Liver (tissue), 9 donors: Measurements from ENCODE around the gene SMAD5. TPM values are rescaled to one million over a fixed set of nuclear protein-coding genes. Genes with fewer than 3 reads are reported as not detected.

Source experiments
- DNase-seq: peaks from one replicate; pipeline ENCODE4 v3.0.0-alpha.2; 2017; ENCODE audit warnings: low spot score
- H3K27ac ChIP-seq, 2 donors: one replicate each; pipeline ENCODE4 v1.7.0; 2013; ENCODE audit warnings: inconsistent platforms in 2 of 2, low read length in 2 of 2, control low read depth in 1 of 2, low read depth in 1 of 2, mild to moderate bottlenecking in 1 of 2
- H3K27me3 ChIP-seq, 4 donors: one replicate each; pipeline versions ENCODE4 v1.6.1 to v1.7.0; 2013; ENCODE audit warnings: low read length in 3 of 4, inconsistent platforms in 1 of 4, mild to moderate bottlenecking in 1 of 4, moderate library complexity in 1 of 4; ENCODE audit not compliant: control insufficient read depth in 4 of 4, insufficient read depth in 4 of 4
- H3K36me3 ChIP-seq, 4 donors: one replicate each; pipeline versions ENCODE4 v1.6.1 to v1.7.0; 2013; ENCODE audit warnings: low read length in 3 of 4, mild to moderate bottlenecking in 3 of 4, low read depth in 1 of 4, moderate library complexity in 1 of 4; ENCODE audit not compliant: control insufficient read depth in 4 of 4, insufficient read depth in 3 of 4
- H3K4me1 ChIP-seq, 4 donors: one replicate each; pipeline versions ENCODE4 v1.6.1 to v1.7.0; 2013; ENCODE audit warnings: low read length in 3 of 4, mild to moderate bottlenecking in 3 of 4, moderate library complexity in 1 of 4; ENCODE audit not compliant: control insufficient read depth in 4 of 4, insufficient read depth in 4 of 4
- H3K4me3 ChIP-seq, 3 donors: one replicate each; pipeline versions ENCODE4 v1.6.1 to v1.7.0; 2013; ENCODE audit warnings: low read length in 3 of 3, control low read depth in 1 of 3, low read depth in 1 of 3, mild to moderate bottlenecking in 1 of 3
- H3K9ac ChIP-seq, 2 donors: one replicate each; pipeline ENCODE4 v1.7.0; 2013; ENCODE audit warnings: low read length in 2 of 2, mild to moderate bottlenecking in 2 of 2, moderate library complexity in 2 of 2, control low read depth in 1 of 2, low read depth in 1 of 2
- H3K9me3 ChIP-seq, 4 donors: one replicate each; pipeline versions ENCODE4 v1.6.1 to v1.7.0; 2013; ENCODE audit warnings: low read length in 3 of 4; ENCODE audit not compliant: control insufficient read depth in 4 of 4
- ATF3 ChIP-seq: IDR thresholded peaks from 2 replicates; pipeline ENCODE4 v1.6.1; 2016; ENCODE audit warnings: antibody characterized with exemption
- EGR1 ChIP-seq, 2 donors: IDR thresholded peaks; 2 replicates each; pipeline ENCODE4 v1.6.1; 2016 to 2018; ENCODE audit warnings: antibody characterized with exemption in 2 of 2, low read depth in 2 of 2
- FOXA1 ChIP-seq: IDR thresholded peaks from 2 replicates; pipeline ENCODE4 v1.6.1; 2016; ENCODE audit warnings: antibody characterized with exemption
- FOXA2 ChIP-seq: IDR thresholded peaks from 2 replicates; pipeline ENCODE4 v1.6.1; 2016; ENCODE audit warnings: antibody characterized with exemption
- GABPA ChIP-seq, 2 donors: IDR thresholded peaks in 1 of 2; conservative IDR thresholded peaks in 1 of 2; 2 replicates each; pipeline ENCODE4 v1.6.1; 2016; ENCODE audit warnings: antibody characterized with exemption in 2 of 2, mild to moderate bottlenecking in 1 of 2, moderate library complexity in 1 of 2
- HNF4A ChIP-seq, 2 donors: conservative IDR thresholded peaks; 2 replicates each; pipeline ENCODE4 v1.6.1; 2016; ENCODE audit warnings: antibody characterized with exemption in 2 of 2, mild to moderate bottlenecking in 2 of 2
- HNF4G ChIP-seq: IDR thresholded peaks from 2 replicates; pipeline ENCODE4 v1.6.1; 2016; ENCODE audit warnings: antibody characterized with exemption
- JUND ChIP-seq, 2 donors: IDR thresholded peaks; 2 replicates each; pipeline ENCODE4 v1.6.1; 2016; ENCODE audit warnings: antibody characterized with exemption in 2 of 2
- MAX ChIP-seq: IDR thresholded peaks from 2 replicates; pipeline ENCODE4 v1.6.1; 2016; ENCODE audit warnings: antibody characterized with exemption
- NR2F2 ChIP-seq: IDR thresholded peaks from 2 replicates; pipeline ENCODE4 v1.6.1; 2016; ENCODE audit warnings: antibody characterized with exemption
- RAD21 ChIP-seq, 2 donors: IDR thresholded peaks; 2 replicates each; pipeline ENCODE4 v1.6.1; 2016; ENCODE audit warnings: antibody characterized with exemption in 2 of 2, mild to moderate bottlenecking in 2 of 2
- REST ChIP-seq: IDR thresholded peaks from 2 replicates; pipeline ENCODE4 v1.6.1; 2016; ENCODE audit warnings: antibody characterized with exemption, mild to moderate bottlenecking
- RXRA ChIP-seq, 2 donors: IDR thresholded peaks; 2 replicates each; pipeline ENCODE4 v1.6.1; 2017 to 2018; ENCODE audit warnings: antibody characterized with exemption in 2 of 2, mild to moderate bottlenecking in 1 of 2
- SP1 ChIP-seq: IDR thresholded peaks from 2 replicates; pipeline ENCODE4 v1.6.1; 2018; ENCODE audit warnings: antibody characterized with exemption, mild to moderate bottlenecking
- TAF1 ChIP-seq: conservative IDR thresholded peaks from 2 replicates; pipeline ENCODE4 v1.6.1; 2016; ENCODE audit warnings: antibody characterized with exemption, mild to moderate bottlenecking
- YY1 ChIP-seq: IDR thresholded peaks from 2 replicates; pipeline ENCODE4 v1.6.1; 2016; ENCODE audit warnings: antibody characterized with exemption, mild to moderate bottlenecking
- WGBS: extraction: QIAGEN DNeasy Blood & Tissue Kit; methylation state at CpG from one replicate; pipeline ENCODE4 v1.1.7; 2013; 5-methylcytosine and 5-hydroxymethylcytosine counted together
- polyA plus RNA-seq, 2 donors: library from polyadenylated mRNA; stranded (reverse) in 1 of 2; unstranded in 1 of 2; fragments of 200-250 nt in 1 of 2; fragments of >200 nt in 1 of 2; fragmentation: Nextera tagmentation in 1 of 2; extraction: Ambion mirVana in 1 of 2; gene quantifications; one replicate each; pipeline versions ENCODE4 v1.2.1 to v1.2.3, GENCODE V29; 2013 to 2015
- total RNA-seq, 2 donors: library from RNA; depleted of rRNA; stranded (reverse); fragments of >200 nt; gene quantifications; one replicate each; pipeline ENCODE4 v1.2.3, GENCODE V29; 2014
- TF ChIP-seq, protein P1 (sequence below): fragments of 150-350 bp; IDR thresholded peaks from 2 replicates; pipeline ENCODE4 v1.5.1; 2017; ENCODE audit warnings: improper control_type of control experiment, low read depth, low read length; ENCODE audit not compliant: missing input control
- TF ChIP-seq, protein P2 (sequence below): IDR thresholded peaks from 2 replicates; pipeline ENCODE4 v1.6.1; 2016; ENCODE audit warnings: antibody characterized with exemption
- donor health status: healthy.
- donor health status: healthy.
- donor health status: healthy.
- donor health status: healthy.
- donor health status: healthy.

The SMAD5 gene
- total and polyA plus RNA-seq, 4 donors: 5.9 to 42.0 (median 16.3) TPM

DNA sequence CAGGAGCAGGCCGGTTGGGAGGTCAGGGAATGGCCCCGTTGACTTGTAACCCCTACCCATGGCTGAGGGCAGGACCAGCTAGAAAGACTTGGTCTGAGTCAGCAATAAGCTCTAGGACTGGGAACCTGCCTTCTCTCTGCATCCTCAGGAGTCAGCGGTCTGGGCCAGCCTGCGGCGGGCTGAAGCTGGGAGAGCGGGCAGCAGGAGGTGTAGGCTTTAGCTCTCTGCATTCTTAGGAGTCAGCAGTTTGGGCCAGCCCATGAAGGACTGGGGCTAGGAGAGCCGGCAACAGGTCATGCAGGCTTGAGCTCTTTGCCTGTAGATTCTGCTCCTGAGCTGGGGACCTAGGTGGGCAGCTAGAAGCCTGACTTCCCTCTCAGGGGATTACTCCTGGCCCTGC is 66.8 kb downstream of the SMAD5 start:
- Histone ChIP-seq H3K27ac (no peak overlapping the region), H3K36me3 (no peaks in the 10 kb centered on the region), H3K27me3 (peaks cover 0 to under 1% (median 0%) of the 10 kb centered on the region in 4 donors), H3K4me3 (no peak overlapping the region), H3K9me3 (no peaks in the 10 kb centered on the region), H3K9ac (no peak overlapping the region), H3K4me1 (no peaks in the 10 kb centered on the region)
- DNase-seq: peak; percentile 13
- WGBS: 94% methylated on average over 7 of the region's 7 CpGs
- no peak for TF ChIP-seq FOXA2
- no peak for TF ChIP-seq FOXA1
- no peak for TF ChIP-seq TAF1
- TF ChIP-seq, protein P1, sequence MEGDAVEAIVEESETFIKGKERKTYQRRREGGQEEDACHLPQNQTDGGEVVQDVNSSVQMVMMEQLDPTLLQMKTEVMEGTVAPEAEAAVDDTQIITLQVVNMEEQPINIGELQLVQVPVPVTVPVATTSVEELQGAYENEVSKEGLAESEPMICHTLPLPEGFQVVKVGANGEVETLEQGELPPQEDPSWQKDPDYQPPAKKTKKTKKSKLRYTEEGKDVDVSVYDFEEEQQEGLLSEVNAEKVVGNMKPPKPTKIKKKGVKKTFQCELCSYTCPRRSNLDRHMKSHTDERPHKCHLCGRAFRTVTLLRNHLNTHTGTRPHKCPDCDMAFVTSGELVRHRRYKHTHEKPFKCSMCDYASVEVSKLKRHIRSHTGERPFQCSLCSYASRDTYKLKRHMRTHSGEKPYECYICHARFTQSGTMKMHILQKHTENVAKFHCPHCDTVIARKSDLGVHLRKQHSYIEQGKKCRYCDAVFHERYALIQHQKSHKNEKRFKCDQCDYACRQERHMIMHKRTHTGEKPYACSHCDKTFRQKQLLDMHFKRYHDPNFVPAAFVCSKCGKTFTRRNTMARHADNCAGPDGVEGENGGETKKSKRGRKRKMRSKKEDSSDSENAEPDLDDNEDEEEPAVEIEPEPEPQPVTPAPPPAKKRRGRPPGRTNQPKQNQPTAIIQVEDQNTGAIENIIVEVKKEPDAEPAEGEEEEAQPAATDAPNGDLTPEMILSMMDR: no peak

DNA sequence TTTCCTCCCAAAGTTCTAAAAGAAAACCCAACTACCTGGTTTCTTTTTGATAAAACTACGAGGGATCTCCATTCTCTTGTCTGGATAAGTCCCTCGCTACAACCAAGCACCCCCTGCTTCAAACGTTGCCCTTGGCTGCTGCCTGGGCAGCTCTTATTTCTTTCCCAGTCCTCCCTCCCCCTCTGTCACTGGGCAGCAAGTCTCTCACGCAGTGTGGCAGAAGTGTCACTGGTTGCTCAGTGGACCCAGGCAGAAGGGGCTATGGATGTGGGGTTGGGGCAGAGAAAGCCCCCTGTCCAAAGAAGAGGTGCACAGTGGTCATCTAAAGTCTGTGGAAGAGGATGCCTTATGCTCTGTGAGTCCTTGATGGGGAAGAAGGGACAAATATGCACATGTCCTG is 67.5 kb downstream of the SMAD5 start:
- Histone ChIP-seq H3K27me3 (no peaks in the 10 kb centered on the region), H3K4me1 (no peaks in the 10 kb centered on the region), H3K27ac (no peak overlapping the region), H3K4me3 (no peak overlapping the region), H3K36me3 (no peaks in the 10 kb centered on the region), H3K9ac (no peak overlapping the region), H3K9me3 (no peaks in the 10 kb centered on the region)
- 73% methylated on average over 4 of the region's 4 CpGs for WGBS
- no peak for TF ChIP-seq JUND (IDR thresholded peaks at IDR 0.05)
- TF ChIP-seq ATF3: no peak
- no peak for TF ChIP-seq HNF4A (conservative IDR thresholded peaks at IDR 0.05)
- no peak for TF ChIP-seq TAF1
- TF ChIP-seq EGR1 (IDR thresholded peaks at IDR 0.05; ENCODE audit: low read depth in 2 of 2): no peak
- no peak for TF ChIP-seq GABPA (IDR thresholded peaks at IDR 0.05 in 1 of 2, conservative IDR thresholded peaks at IDR 0.05 in 1 of 2)
- no peak for TF ChIP-seq SP1
- TF ChIP-seq FOXA2: no peak
- no peak for TF ChIP-seq MAX
- TF ChIP-seq, protein P1: no peak
- no peak for TF ChIP-seq RAD21 (IDR thresholded peaks at IDR 0.05)
- no peak for TF ChIP-seq HNF4G
- no peak for TF ChIP-seq NR2F2
- TF ChIP-seq, protein P2, sequence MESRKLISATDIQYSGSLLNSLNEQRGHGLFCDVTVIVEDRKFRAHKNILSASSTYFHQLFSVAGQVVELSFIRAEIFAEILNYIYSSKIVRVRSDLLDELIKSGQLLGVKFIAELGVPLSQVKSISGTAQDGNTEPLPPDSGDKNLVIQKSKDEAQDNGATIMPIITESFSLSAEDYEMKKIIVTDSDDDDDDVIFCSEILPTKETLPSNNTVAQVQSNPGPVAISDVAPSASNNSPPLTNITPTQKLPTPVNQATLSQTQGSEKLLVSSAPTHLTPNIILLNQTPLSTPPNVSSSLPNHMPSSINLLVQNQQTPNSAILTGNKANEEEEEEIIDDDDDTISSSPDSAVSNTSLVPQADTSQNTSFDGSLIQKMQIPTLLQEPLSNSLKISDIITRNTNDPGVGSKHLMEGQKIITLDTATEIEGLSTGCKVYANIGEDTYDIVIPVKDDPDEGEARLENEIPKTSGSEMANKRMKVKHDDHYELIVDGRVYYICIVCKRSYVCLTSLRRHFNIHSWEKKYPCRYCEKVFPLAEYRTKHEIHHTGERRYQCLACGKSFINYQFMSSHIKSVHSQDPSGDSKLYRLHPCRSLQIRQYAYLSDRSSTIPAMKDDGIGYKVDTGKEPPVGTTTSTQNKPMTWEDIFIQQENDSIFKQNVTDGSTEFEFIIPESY: no peak
- no peak for TF ChIP-seq YY1
- TF ChIP-seq REST: no peak
- TF ChIP-seq RXRA (IDR thresholded peaks at IDR 0.05): no peak
- peak; percentile 5 for DNase-seq
